OCI-LY7 (cell line): ENCODE measurements around the gene XRN2. TPM values are rescaled to one million over a fixed set of nuclear protein-coding genes. Genes with fewer than 3 reads are reported as not detected.
A peak's percentile ranks its signal among the peaks of the same experiment; 100 is the strongest.

ENCODE experiments used
- Bru-seq: library from RNA; stranded (reverse); fragments of 400-500 nt; gene quantifications from one replicate; lab custom pipeline; 2021; lab: Mats Ljungman, UMichigan
- BruChase-seq, 2 experiments: library from RNA; stranded (reverse); fragments of 400-500 nt; gene quantifications; one replicate each; lab custom pipeline; 2021; lab: Mats Ljungman, UMichigan
- BruUV-seq: library from RNA; stranded (reverse); fragments of 400-500 nt; replicated peaks from 2 replicates; lab custom pipeline; 2021; lab: Mats Ljungman, UMichigan
- CTCF ChIA-PET: fragments of 300-600 bp; sonication (Branson Sonifier 250); formaldehyde crosslinking; loops from one replicate; lab custom pipeline; 2022; ENCODE audit warnings: antibody characterized with exemption; ENCODE audit not compliant: unreplicated experiment; lab: Charles Lee
- POLR2A ChIA-PET: fragments of 300-600 bp; sonication (Branson Sonifier 250); formaldehyde crosslinking; loops from one replicate; lab custom pipeline; 2022; ENCODE audit warnings: antibody characterized with exemption; lab: Charles Lee
- DNase-seq: peaks from one replicate; pipeline ENCODE4 v3.0.0-alpha.2; 2015; ENCODE audit warnings: low spot score
- H2AFZ ChIP-seq: fragments of 200-600 bp; sonication (generic), shearing (Covaris generic); 2 replicates; pipeline ENCODE4 v1.6.1; 2014; ENCODE audit warnings: mild to moderate bottlenecking, antibody characterized with exemption, low read length, moderate library complexity
- H3K27ac ChIP-seq: fragments of 200-600 bp; sonication (generic); 2 replicates; pipeline ENCODE4 v1.5.1; 2014; ENCODE audit warnings: mixed run types, low read depth, mild to moderate bottlenecking, moderate library complexity, low read length, inconsistent platforms; ENCODE audit not compliant: poor library complexity, severe bottlenecking
- H3K36me3 ChIP-seq: fragments of 200-600 bp; sonication (generic); 2 replicates; pipeline ENCODE4 v1.6.1; 2014; ENCODE audit warnings: mild to moderate bottlenecking, antibody characterized with exemption, low read length, moderate library complexity, mixed read lengths; ENCODE audit not compliant: insufficient read depth
- H3K4me1 ChIP-seq: fragments of 200-600 bp; sonication (generic); 2 replicates; pipeline ENCODE4 v1.5.1; 2014; ENCODE audit warnings: mild to moderate bottlenecking, low read length; ENCODE audit not compliant: insufficient read depth, poor library complexity, severe bottlenecking
- H3K4me2 ChIP-seq: fragments of 200-600 bp; sonication (generic); 2 replicates; pipeline ENCODE4 v1.6.1; 2014; ENCODE audit warnings: mild to moderate bottlenecking, low read length
- H3K4me3 ChIP-seq: fragments of 200-600 bp; sonication (generic); 2 replicates; pipeline ENCODE4 v1.5.1; 2014; ENCODE audit warnings: mild to moderate bottlenecking, low read depth, low read length; ENCODE audit not compliant: poor library complexity, severe bottlenecking
- H3K79me2 ChIP-seq: fragments of 200-600 bp; sonication (generic); 2 replicates; pipeline ENCODE4 v1.6.1; 2016; ENCODE audit warnings: low read depth, mild to moderate bottlenecking, low read length, moderate library complexity, mixed read lengths; ENCODE audit not compliant: insufficient read depth
- H3K9me2 ChIP-seq: fragments of 200-600 bp; sonication (generic); 2 replicates; pipeline ENCODE4 v1.6.1; 2016; ENCODE audit warnings: mild to moderate bottlenecking, low read length, mixed read lengths; ENCODE audit not compliant: insufficient read depth
- H3K9me3 ChIP-seq: fragments of 200-600 bp; sonication (generic); 2 replicates; pipeline ENCODE4 v1.6.1; 2014; ENCODE audit warnings: mild to moderate bottlenecking, mixed run types, low read length, mixed read lengths
- H4K20me1 ChIP-seq: fragments of 200-600 bp; sonication (generic); 2 replicates; pipeline ENCODE4 v1.6.1; 2014; ENCODE audit warnings: mild to moderate bottlenecking, antibody characterized with exemption, low read length, moderate library complexity, mixed read lengths; ENCODE audit not compliant: insufficient read depth
- CTCF ChIP-seq: fragments of 200-600 bp; sonication (generic); conservative IDR thresholded peaks from 2 replicates; pipeline ENCODE4 v1.5.1; 2014; ENCODE audit warnings: mild to moderate bottlenecking, antibody characterized with exemption, low read length, moderate library complexity, mixed read lengths
- EZH2phosphoT487 ChIP-seq: fragments of 200-600 bp; sonication (generic); IDR thresholded peaks from 2 replicates; pipeline ENCODE4 v1.6.1; 2018; ENCODE audit warnings: low read depth, borderline replicate concordance, mild to moderate bottlenecking, mixed run types, antibody characterized with exemption, low read length, moderate library complexity, mixed read lengths
- intact Hi-C: fragments of 100-400 bp; cut with micrococcal nuclease; formaldehyde crosslinking; loops from one replicate; pipeline ENCODE4 v1.10.0; 2022; ENCODE audit not compliant: unreplicated experiment
- long read RNA-seq: library from polyadenylated mRNA; stranded (forward); transcript quantifications from one replicate; pipeline ENCODE4 v2.0.0, GENCODE V29; 2022
- total RNA-seq, 2 experiments: library from RNA; depleted of rRNA in 1 of 2; stranded (reverse); fragments of >200 nt in 1 of 2; shearing (Covaris generic) in 1 of 2; gene quantifications; 2 replicates each; pipeline ENCODE4 v1.2.3, GENCODE V29; 2014 to 2022

XRN2 gene
- total RNA-seq (2014; rRNA removed; shearing (Covaris generic)) (43.7 and 47.9 TPM in 2 replicates), total RNA-seq (2022) (47.9 and 50.3 TPM in 2 replicates), Bru-seq, nascent RNA (percentile 94 among the genes with signal in this experiment), BruChase-seq, experiment 1, labeled RNA remaining after a 6-hour chase (percentile 90 among the genes with signal in this experiment), BruChase-seq, experiment 2, labeled RNA remaining after a 2-hour chase (percentile 89 among the genes with signal in this experiment)
- long read RNA-seq, transcript XRN2-201 (30 exons, 3,437 nt), result major isoform, 114 of 139 reads
- long read RNA-seq, partial matches to known transcripts, result 2 of 139 reads
- long read RNA-seq, other reads (novel, unspliced or antisense), result 23 of 139 reads

- BruUV-seq, result no TSS peak
- Histone ChIP-seq H3K4me3 (peak within 1 kb of the TSS; percentile 95), H3K9me3 (peaks cover 3% of the 10 kb centered on the region; the same call in 1 of the 2 replicates), H3K9me2 (no peaks in the 10 kb centered on the region), H3K4me2 (peak within 1 kb of the TSS; percentile 92), H4K20me1 (peaks cover 16% of the 10 kb centered on the region; the same call in 1 of the 2 replicates), H3K79me2 (peaks cover 51% of the 10 kb centered on the region), H3K4me1 (peaks cover 17% of the 10 kb centered on the region), H3K36me3 (peaks cover 23% of the 10 kb centered on the region), H3K27ac (peak within 1 kb of the TSS; percentile 72), H2AFZ (peak within 1 kb of the TSS; percentile 92)
- peak; percentile 93 for DNase-seq
- POLR2A ChIA-PET, result interaction anchor here (0.5 to 1.0 kb wide), 2 partner anchors 18 to 27 kb away, joined by 3 to 4 read pairs; no protein-coding TSS in a partner anchor
- CTCF ChIA-PET, result interaction anchor here (0.6 kb wide), 1 partner anchor 661 kb away, joined by 3 read pairs; no protein-coding TSS in a partner anchor
- TF ChIP-seq EZH2phosphoT487, result no peak
- TF ChIP-seq CTCF, result no peak
- intact Hi-C loops, result loop anchor here (10.0 kb wide), 1 partner anchor 178 kb away; the partner anchor contains the start of gene KIZ
Measured at GRCh38 chr20:21303061-21303871, at the start of gene XRN2. XRN2 (plus strand) TSS chr20:21303331; CDS start chr20:21303399, 68 bp downstream.

GRCh38 chr20:21257192-21257591, 45.9 kb upstream of the XRN2 start:
- intact Hi-C loops, result no loop called here
- no peak for DNase-seq
- no peaks in the 10 kb centered on the region for H3K4me1 ChIP-seq
- ChIA-PET POLR2A (interaction anchor here (0.7 kb wide), 1 partner anchor 12 kb away, joined by 5 read pairs; no protein-coding TSS in a partner anchor), CTCF (no interaction called here)
- H3K4me3 ChIP-seq, result no peak overlapping the region
- no peaks in the 10 kb centered on the region for H3K9me3 ChIP-seq
- H3K4me2 ChIP-seq, result no peak overlapping the region
- no TSS peak for BruUV-seq
- H3K36me3 ChIP-seq, result no peaks in the 10 kb centered on the region
- H4K20me1 ChIP-seq, result no peaks in the 10 kb centered on the region
- no peak overlapping the region for H3K27ac ChIP-seq
- H3K9me2 ChIP-seq, result no peaks in the 10 kb centered on the region
- TF ChIP-seq EZH2phosphoT487 (no peak), CTCF (no peak)
- H3K79me2 ChIP-seq, result no peaks in the 10 kb centered on the region
- H2AFZ ChIP-seq, result no peak overlapping the region
